Esophagus muscularis mucosa (tissue), 4 donors: Measurements from ENCODE around the gene ALOX12B. TPM values are rescaled to one million over a fixed set of nuclear protein-coding genes. Genes with fewer than 3 reads are reported as not detected.

ENCODE experiments used
- DNase-seq: peaks from one replicate; pipeline ENCODE4 v3.0.0-alpha.2; 2017; ENCODE audit errors: extremely low spot score
- H3K27ac ChIP-seq, 4 donors: fragments of 200-600 bp; sonication (generic); replicated peaks in 1 of 4; 1 replicate in 3 of 4; 2 replicates in 1 of 4; pipeline ENCODE4 v1.5.1; 2016 to 2019; ENCODE audit warnings: mild to moderate bottlenecking in 1 of 4
- H3K27me3 ChIP-seq, 4 donors: fragments of 200-600 bp; sonication (generic); one replicate each; pipeline versions ENCODE4 v1.5.1 to v1.6.0; 2016 to 2019
- H3K36me3 ChIP-seq, 4 donors: fragments of 200-600 bp; sonication (generic); one replicate each; pipeline ENCODE4 v1.5.1; 2016 to 2019
- H3K4me1 ChIP-seq, 4 donors: fragments of 200-600 bp; sonication (generic); one replicate each; pipeline ENCODE4 v1.5.1; 2016 to 2019
- H3K4me3 ChIP-seq, 4 donors: fragments of 200-600 bp; sonication (generic); 1 replicate in 2 of 4; 2 replicates in 2 of 4; pipeline ENCODE4 v1.5.1; 2016 to 2019; ENCODE audit warnings: mild to moderate bottlenecking in 4 of 4, moderate library complexity in 1 of 4
- H3K9me3 ChIP-seq, 4 donors: fragments of 200-600 bp; sonication (generic); 1 replicate in 3 of 4; 2 replicates in 1 of 4; pipeline ENCODE4 v1.5.1; 2016 to 2019
- CTCF ChIP-seq, 3 experiments: fragments of 200-600 bp in 2 of 3; fragments of 450-650 bp in 1 of 3; sonication (generic) in 2 of 3; IDR thresholded peaks; one replicate each; pipeline ENCODE4 v1.5.1; 2017 to 2019; ENCODE audit warnings: antibody characterized with exemption in 3 of 3, mild to moderate bottlenecking in 2 of 3, moderate library complexity in 1 of 3
- EP300 ChIP-seq: sonication (generic); formaldehyde crosslinking; IDR thresholded peaks from one replicate; pipeline ENCODE4 v1.6.1; 2017; ENCODE audit warnings: antibody characterized with exemption
- POLR2A ChIP-seq: fragments of 450-650 bp; IDR thresholded peaks from one replicate; pipeline ENCODE4 v1.6.1; 2017; ENCODE audit warnings: antibody characterized with exemption, moderate library complexity, mild to moderate bottlenecking, low read depth
- POLR2AphosphoS5 ChIP-seq, 2 donors: sonication (generic); formaldehyde crosslinking; IDR thresholded peaks; one replicate each; pipeline ENCODE4 v1.6.1; 2017; ENCODE audit warnings: antibody characterized with exemption in 2 of 2
- WGBS: methylation state at CpG from one replicate; pipeline ENCODE4 v1.1.5; 2018; 5-methylcytosine and 5-hydroxymethylcytosine counted together
- intact Hi-C: fragments of 100-400 bp; cut with DNase I; formaldehyde crosslinking; loops from one replicate; pipeline ENCODE4 v1.15.1; 2023
- total RNA-seq, 4 donors: library from RNA; depleted of rRNA; stranded (reverse); fragments of >200 nt; gene quantifications; one replicate each; pipeline versions ENCODE4 v1.1.0 to v1.2.1, GENCODE V29; 2016

The ALOX12B gene
- total RNA-seq, 4 donors from 2014 or later: not detected

- Histone ChIP-seq H3K4me3 (no peak overlapping the region), H3K9me3 (no peaks in the 10 kb centered on the region), H3K36me3 (no peaks in the 10 kb centered on the region), H3K4me1 (no peaks in the 10 kb centered on the region), H3K27me3 (peaks cover 0 to 37% (median 0%) of the 10 kb centered on the region in 4 donors), H3K27ac (no peak overlapping the region)
- TF ChIP-seq POLR2A: no peak
- TF ChIP-seq CTCF (IDR thresholded peaks at IDR 0.05): no peak
- TF ChIP-seq EP300: no peak
- no peak for TF ChIP-seq POLR2AphosphoS5 (IDR thresholded peaks at IDR 0.05)
- intact Hi-C loops: no loop called here
- 40% methylated on average over 2 of the region's 2 CpGs for WGBS
- no peak for DNase-seq
These were observed 12.6 kb upstream of the ALOX12B start for GRCh38 chr17:8100111-8100510.

- no peaks in the 10 kb centered on the region for H3K36me3 ChIP-seq
- no peak overlapping the region for H3K27ac ChIP-seq
- no peak overlapping the region for H3K4me3 ChIP-seq
- DNase-seq: no peak
- TF ChIP-seq EP300 (no peak), POLR2A (no peak)
- no peaks in the 10 kb centered on the region for H3K4me1 ChIP-seq
- WGBS: 95% methylated on average over 8 of the region's 8 CpGs
- intact Hi-C loops: no loop called here
- no peaks in the 10 kb centered on the region for H3K9me3 ChIP-seq
- peaks cover 0 to 48% (median 0%) of the 10 kb centered on the region in 4 donors for H3K27me3 ChIP-seq
These were observed 9.0 kb upstream of the ALOX12B start for GRCh38 chr17:8096541-8096940.

- no peak for DNase-seq
- Histone ChIP-seq H3K36me3 (no peaks in the 10 kb centered on the region), H3K27ac (no peak overlapping the region), H3K4me1 (no peaks in the 10 kb centered on the region), H3K9me3 (no peaks in the 10 kb centered on the region), H3K4me3 (no peak overlapping the region), H3K27me3 (peaks cover 0 to 60% (median 0%) of the 10 kb centered on the region in 4 donors)
- TF ChIP-seq EP300 (no peak), POLR2A (no peak), POLR2AphosphoS5 (IDR thresholded peaks at IDR 0.05) (no peak), CTCF (IDR thresholded peaks at IDR 0.05) (no peak)
- 50% methylated on average over 5 of the region's 6 CpGs for WGBS
- intact Hi-C loops: no loop called here
These were observed 7.8 kb upstream of the ALOX12B start for GRCh38 chr17:8095361-8095760.

- intact Hi-C loops: no loop called here
- peaks cover 0 to 81% (median 0%) of the 10 kb centered on the region in 4 donors for H3K27me3 ChIP-seq
These were observed 3.6 kb upstream of the ALOX12B start for GRCh38 chr17:8091033-8091687.

GRCh38 chr17:8089728-8090127 is 2.2 kb upstream of the ALOX12B start:
- 68% methylated on average over 6 of the region's 6 CpGs for WGBS
- no peak overlapping the region for H3K27ac ChIP-seq
- intact Hi-C loops: no loop called here

More at GRCh38 chr17:8091033-8091687, 3.6 kb upstream of the ALOX12B start:
- no peaks in the 10 kb centered on the region for H3K9me3 ChIP-seq
- H3K4me3 ChIP-seq: no peak overlapping the region
- H3K36me3 ChIP-seq: no peaks in the 10 kb centered on the region
- H3K4me1 ChIP-seq: no peaks in the 10 kb centered on the region
- DNase-seq: no peak
- TF ChIP-seq POLR2AphosphoS5 (IDR thresholded peaks at IDR 0.05) (no peak), POLR2A (no peak), EP300 (no peak), CTCF (IDR thresholded peaks at IDR 0.05) (no peak)
- no peak overlapping the region for H3K27ac ChIP-seq
- WGBS: 51% methylated on average over 9 of the region's 9 CpGs

More at GRCh38 chr17:8089728-8090127, 2.2 kb upstream of the ALOX12B start:
- TF ChIP-seq POLR2AphosphoS5 (IDR thresholded peaks at IDR 0.05) (no peak), EP300 (no peak), POLR2A (no peak), CTCF (IDR thresholded peaks at IDR 0.05) (no peak)
- peaks cover 0 to 81% (median 0%) of the 10 kb centered on the region in 4 donors for H3K27me3 ChIP-seq
- no peaks in the 10 kb centered on the region for H3K4me1 ChIP-seq
- no peak for DNase-seq
- H3K9me3 ChIP-seq: no peaks in the 10 kb centered on the region
- H3K4me3 ChIP-seq: no peak overlapping the region
- H3K36me3 ChIP-seq: no peaks in the 10 kb centered on the region
